ENCODE measurements around the gene TMEM205.
"Not testable (repeated sequence)": the region's sequence is repeated elsewhere in the genome, so short reads cannot be mapped to it uniquely, and the experiment has no call there.

TMEM205 gene

DNA sequence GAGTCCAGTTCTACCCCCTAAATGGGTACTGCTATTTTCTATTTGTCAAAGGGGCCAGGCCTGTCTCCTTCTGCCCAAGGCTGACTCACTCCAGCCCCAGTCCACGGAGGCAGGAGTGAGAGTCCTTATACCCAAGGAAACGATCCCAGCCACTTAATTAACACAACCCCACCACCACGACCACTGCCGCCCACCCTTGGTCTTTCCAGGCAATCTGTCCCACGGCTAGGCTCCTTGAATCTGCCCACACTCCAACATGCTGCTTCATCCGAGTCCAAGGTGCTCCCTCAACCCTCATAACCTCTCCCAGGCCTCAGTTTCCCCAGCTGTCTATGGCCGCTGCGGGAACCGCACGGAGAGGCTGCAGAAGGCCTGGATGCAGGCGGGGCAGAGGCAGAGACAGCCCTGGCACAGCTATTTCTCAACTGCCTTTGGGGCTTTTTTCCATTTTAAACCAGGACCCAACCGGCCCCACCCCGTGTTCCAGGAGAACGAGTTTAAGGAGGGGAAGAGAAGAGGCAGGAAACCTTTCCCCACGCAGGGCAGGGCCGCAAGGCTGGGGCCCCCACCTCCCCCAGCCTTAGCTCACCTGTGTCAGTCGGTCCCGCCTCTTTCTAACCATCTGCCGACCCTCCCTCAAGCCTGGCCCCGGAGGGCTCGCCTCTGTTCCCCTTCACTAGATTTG is 7.4 kb downstream of the TMEM205 start:
- no peak for DNase-seq

DNA sequence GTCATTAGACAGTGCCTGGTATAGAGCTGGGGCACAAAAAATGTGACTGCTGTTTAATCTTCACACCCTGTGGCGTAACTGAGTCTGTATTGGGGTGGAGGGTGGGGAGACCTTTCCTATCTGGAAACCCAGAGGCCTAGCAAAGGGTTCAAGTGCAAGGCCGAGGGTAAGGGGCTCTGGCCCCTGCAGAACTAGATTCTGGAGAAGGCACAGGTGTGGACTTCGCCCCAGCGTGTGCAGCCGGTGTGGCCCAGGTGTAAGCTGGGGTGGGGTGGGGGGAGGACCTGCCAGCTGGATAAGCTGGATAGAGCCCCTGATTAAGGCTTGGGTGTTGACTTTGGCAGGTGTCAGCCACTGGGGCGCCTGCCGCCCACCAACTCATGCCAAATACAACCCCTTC is 7.9 kb downstream of the TMEM205 start:
- no peak for DNase-seq

DNA sequence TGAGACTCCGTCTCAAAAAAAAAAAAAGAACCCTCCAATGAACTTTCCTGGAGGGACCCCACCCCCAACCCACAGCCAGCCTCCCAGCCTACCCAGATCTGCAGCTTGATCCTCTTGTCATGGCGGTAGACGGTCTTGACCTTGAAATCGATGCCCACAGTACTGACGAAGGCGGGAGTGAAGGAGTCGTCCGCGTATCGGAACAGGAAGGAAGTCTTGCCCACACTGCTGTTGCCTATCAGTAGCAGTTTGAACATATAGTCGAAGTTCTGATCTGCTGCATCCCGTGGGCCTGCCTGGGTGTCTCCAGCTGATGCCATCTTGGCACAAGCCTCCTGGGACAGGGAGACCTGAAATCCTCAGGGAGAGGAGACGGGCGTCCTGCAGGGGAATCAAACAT is 9.0 kb downstream of the TMEM205 start:
- peak; percentile 28 for DNase-seq

DNA sequence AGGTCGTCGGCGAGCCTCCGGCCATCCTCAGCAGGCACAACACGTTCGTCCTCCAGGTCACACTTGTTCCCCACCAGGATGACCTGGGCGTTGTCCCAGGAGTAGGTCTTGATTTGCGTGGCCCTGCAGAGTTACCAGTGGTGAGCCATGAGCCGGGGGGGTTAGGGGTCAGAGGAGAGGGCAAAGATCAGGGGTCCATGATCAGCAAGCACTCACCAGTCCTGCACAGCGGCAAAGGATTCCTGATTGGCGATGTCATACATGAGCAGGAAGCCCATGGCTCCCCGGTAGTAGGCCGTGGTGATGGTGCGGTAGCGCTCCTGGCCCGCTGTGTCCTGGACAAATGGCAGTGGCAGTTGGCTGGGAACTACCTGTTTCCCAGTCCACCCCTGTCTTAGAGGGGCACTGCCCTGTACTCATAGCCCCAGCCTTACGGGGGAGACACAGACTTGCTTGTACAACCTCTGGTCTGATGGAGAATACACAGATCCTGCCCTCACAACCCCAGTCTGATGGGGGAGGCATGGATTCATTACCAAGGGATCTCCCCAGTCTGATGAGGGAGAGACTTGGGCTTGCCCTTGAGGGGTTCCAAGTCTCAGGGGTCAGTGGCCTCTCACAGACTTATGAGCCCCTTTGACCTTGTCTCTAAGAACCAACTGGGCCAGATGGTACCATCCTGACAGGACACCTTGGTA is 10.5 kb downstream of the TMEM205 start:
- no peak for DNase-seq

DNA sequence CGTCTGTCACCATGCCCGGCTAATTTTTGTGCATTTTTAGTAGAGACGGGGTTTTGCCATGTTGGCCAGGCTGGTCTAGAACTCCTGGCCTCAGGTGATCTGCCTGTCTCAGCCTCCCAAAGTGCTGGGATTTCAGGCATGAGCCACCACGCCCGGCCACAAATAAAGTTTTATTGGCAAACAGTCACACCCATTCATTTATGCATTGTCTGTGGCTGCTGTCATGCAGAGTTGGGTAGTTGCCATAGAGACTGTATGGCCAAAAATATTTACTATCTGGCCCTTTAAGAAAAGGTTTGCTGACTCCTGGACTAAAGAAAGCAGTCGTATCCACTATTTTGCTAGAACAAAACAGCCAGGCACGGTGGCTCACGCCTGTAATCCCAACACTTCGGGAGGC is 12.2 kb downstream of the TMEM205 start:
- DNase-seq = not testable (repeated sequence)

DNA sequence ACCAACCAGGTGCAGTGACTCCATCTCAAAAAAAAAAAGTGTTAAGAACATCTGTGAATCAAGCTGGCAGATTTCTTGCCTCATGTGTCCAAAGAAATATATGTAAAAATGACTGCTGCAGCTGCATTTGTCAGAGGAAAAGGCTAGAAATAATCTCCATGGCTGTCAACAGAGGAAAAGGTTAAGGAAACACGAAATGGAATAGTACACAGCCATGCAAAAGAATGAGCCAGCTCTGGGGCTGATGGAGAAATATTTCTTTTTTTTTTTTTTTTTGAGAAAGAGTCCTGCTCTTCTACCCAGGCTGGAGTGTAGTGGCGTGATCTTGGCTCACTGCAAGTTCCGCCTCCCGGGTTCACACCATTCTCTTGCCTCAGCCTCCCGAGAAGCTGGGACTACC is 13.2 kb downstream of the TMEM205 start:
- DNase-seq = no peak

DNA sequence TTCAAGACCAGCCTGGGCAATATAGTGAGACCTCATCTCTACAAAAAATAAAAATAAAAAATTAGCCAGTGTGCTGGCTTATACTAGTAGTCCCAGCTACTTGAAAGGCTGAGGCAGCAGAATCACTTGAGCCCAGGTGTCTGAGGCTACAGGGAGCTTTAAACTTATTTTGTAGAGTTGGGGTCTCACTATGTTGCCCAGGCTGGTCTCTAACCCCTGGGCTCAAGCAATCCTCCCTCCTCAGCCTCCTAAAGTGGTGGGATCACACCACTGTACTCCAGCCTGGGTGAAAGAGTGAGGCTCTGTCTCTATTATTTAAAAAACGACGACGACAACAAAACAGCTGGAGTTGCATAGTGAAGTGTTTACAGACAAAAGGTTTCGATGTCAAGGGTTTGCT is 14.6 kb downstream of the TMEM205 start:
- no peak for DNase-seq

DNA sequence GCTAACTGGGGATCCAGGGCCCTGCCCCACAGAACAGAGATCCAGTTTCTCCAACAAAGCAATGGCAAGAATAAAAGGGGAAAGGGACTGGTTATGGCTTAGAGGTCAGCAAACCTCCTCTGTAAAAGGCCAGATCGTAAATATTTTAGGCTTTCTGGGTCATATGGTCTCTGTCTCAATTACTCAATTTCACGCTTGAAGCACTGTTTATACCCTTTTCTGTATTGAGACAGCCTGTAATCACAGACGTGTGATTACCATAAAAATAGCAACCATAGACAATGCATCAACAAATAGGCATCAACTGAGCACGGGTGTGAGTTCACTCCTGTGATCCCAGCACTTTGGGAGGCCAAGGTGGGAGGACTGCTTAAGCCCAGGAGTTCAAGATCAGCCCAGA is 15.9 kb downstream of the TMEM205 start:
- no peak for DNase-seq

DNA sequence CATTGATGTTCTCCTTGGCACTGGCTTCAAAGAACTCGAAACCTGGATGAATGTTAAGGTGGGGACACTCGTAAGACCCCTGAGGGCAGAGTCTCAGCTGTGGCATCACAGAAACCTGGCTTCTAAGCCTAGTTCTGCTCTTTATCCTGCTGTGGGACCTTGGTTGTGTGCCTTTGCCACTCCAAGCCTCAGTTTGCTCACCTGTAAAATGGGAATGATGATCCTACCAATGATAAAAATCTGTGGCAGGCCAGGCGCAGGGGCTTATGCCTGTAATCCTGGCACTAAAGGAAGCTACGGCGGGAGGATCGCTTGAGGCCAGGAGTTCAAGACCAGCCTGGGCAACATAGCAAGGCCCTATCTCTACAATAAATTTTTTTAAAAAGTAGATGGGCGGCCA is 20.5 kb downstream of the TMEM205 start:
- DNase-seq = no peak

DNA sequence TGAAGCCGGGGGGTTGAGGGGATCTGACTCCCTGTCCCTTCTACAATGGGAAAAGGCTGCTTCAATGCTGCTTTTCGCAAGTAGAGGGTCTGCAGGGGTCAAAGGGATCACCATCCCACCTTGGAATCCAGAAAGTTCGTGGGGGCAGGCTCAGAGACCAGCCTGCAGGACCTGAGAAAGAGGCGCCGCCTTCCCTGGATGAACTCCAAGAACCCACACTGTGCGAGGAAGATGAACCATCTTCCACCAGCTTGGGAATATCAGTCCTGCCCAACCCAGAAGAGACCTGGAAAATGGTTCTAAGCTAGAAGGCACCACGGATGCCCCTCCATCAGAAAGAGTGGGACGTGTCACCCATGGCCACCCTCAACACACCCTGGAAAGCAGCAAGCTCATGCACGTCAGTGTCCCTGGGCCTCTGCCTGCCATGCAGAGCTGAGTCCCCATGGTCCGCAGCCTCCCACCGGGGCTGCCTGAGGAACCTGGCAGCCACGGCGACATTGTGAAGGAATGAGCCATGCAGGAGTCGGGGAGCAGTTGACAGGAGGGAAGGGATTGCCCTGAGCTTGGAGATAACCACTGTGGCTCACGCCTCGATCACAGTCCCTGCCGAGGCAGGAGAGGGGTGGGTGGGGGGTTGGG is 21.2 kb downstream of the TMEM205 start:
- no peak for DNase-seq

DNA sequence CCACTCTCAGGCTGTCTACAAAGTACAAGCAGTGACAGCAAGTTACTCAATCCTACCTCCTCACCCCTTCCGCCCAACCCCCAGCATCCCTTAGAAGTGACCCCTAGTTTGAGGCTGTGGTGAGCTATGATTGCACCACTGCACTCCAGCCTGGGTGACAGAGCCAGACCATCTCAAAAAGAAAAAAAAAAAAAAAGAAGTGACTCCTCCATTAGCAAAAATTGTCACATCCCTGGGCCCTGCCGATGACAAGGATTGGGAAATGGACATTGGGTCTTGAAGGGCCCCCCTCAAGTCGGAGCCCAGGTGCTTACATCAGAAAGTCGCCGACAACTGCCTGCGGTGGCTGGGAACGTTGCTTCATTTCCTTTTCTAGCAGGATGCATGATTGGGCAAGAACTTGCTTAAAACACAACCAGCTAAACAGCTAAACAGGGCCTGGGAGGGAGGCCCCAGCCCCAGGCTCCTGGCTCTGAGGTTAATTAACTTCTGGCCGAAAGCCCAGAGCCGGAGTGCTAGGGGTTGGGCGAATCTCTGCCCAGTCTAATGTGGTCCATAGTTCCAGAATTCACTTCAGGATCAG is 21.9 kb downstream of the TMEM205 start:
- DNase-seq = peak; percentile 84

DNA sequence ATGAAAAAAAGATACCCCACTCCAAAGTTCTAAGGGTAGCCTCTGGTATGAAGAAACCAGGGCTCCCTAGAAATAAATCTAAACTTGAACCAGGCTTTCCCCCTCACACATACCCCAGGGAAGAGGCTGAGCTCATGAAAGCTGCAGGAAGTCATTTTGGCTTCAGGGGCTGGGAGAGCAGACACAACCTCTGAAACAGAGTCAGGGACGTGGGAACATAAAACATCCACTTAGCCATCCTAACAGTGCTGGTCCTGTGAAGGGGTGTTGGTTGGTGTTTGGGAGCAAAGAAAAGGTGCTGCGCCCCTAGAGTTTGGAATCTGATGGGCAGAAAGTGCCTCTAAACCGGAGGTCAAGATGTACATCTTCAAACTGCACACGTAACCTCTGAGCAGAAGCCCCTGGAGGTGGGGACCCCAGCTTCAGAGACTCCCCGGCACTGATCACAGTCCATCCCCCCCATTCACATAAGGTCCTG is 22.4 kb downstream of the TMEM205 start:
- DNase-seq = no peak

DNA sequence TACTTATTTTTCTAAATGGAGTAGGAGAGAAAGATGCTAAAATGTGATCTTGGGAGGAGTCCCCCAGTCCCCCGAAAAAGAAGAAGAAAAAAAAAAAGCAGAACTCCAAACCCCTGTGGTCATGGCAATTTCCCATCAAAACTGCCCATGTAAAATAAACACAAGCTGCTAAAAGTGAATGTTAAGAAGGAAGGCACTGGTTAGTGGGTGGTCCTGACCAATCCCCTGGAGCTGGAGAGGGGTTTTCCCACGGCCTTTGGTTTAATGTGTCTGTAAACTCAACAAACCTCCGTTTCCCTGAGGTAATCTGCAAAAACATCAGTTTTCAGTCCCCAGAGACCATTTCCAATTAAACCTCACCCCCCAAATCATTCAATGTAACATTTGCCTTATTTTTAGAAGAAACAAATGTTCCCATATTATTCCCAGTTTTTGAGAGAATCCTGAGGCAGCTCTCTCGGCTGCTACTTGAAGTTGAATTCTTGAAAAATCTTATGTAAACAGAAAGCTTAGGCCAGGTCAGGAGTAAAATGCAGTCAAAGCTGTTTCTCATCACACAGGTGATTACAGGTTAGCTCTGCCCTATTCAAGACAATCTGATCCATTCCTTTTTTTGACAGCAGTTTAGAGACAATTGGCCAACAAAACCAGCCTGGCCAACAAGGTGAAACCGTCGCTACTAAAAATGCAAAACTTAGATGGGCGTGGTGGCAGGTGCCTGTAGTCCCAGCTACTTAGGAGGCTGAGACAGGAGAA is 23.6 kb downstream of the TMEM205 start:
- DNase-seq = no peak

DNA sequence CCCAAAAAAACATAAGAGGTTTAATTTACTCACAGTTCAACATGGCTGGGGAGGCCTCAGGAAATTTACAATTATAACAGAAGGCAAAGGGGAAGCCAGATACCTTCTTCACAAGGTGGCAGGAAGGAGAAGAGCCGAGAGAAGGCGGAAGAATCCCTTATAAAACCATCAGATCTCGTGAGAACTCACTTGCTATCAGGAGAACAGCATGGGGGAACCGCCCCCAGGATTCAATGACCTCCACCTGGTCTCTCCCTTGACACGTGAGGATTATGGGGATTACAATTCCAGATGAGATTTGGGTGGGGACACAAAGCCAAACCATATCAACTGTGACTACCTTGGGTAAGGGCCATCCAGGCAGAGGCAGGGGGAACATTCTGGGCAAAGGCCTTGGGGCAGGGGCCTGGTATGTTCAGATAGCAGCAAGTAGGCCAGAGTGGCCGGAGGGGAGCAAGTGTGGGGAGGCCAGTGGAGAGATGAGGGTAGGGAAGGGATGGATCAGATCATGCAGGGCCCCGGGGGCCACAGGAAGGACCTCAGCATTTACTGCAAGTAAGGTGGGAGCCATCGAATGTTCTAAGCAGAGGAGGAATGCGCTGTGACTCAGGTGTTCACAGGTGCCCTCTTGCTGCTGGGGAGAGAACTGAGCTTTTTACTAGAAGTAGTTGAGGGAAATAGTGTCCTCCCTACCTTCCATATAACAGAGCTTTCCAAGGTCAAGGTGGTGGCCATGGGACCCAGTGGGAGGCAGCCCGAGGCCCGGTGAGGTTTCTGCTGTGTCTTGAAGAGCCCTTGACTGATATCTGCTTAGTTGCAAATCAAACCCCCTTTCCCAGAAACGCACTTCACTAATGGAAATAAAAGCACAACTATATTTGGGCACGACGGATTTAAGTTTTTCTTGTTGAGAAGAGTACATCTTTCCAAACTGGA is 24.6 kb downstream of the TMEM205 start:
- no peak for DNase-seq

DNA sequence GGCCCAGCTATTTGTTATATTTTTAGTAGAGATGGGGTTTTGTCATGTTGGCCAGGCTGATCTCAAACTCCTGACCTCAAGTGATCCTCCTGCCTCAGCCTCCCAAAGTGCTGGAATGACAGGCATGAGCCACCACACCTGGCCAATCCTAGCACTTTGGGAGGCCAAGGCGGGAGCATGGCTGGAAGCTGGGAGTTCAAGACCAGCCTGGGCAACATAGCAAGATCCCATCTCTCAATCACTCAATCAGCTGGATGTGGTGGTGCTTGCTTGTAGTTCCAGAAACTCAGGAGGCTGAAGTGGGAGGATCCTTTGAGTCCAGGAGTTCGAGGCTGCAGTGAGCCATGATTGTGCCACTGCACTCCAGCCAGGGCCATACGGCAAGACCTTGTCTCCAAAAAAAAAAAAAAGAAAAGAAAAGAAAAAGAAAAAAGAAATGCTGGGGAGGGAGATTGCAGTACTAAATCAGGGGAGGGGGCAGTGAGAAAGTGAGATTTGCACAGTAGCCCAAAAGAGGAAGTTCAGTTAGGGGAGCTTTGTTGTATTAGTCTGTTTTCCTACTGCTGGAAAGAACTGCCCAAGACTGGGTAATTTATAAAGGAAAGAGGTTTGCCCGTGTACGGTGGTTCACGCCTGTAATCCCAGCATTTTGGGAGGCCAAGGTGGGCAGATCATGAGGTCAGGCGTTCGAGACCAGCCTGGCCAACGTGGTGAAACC is 25.6 kb downstream of the TMEM205 start:
- DNase-seq = not testable (repeated sequence)

DNA sequence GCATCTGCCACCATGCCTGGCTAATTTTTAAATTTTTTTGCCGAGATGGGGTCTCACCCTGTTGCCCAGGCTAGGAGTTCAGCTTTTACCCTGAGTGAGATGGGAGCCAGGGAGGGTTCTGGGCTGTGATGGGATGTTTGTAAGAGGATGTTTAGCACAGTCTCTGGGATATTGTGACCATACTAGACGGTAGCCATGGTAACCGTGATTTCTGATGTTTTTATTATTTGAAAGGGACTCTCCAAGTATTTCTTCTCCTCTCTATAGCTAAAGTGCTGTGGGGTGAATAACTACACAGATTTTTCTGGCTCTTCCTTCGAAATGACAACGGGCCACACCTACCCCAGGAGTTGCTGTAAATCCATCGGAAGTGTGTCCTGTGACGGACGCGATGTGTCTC is 39.7 kb downstream of the TMEM205 start:
- no peak for DNase-seq

DNA sequence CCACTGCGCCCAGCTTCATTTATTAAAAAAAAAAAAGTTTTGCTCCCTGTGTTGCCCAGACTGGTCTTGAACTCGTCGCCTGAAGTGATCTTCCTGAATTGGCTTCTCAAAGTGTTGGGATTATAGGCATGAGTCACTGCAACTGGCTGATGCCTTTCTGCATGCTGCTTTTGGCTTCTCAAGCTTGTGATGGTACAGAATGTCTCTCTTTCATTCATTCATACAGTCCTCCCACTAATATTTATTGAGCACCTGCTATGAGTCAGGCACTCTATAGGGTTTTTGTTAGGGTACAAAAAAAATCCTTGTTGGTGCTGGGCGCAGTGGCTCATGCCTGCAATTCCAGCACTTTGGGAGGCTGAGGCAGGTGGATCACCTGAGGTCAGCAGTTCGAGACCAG is 41.1 kb downstream of the TMEM205 start:
- no peak for DNase-seq

DNA sequence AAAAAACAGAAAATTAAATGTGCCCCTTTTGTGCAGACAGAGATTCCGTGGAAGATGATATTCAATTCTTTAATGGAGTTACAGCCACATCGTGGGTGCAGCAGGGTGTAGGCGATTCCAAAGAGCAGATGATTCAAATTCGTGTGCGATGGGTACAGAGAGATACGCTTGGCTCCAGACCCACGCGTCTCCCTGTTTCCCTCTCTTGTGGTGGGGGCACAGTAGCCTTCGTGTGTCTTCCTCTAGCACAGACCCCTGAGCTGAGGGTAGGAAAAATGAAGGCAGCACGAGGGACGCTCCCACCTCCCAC is 45.3 kb downstream of the TMEM205 start:
- DNase-seq = no peak

DNA sequence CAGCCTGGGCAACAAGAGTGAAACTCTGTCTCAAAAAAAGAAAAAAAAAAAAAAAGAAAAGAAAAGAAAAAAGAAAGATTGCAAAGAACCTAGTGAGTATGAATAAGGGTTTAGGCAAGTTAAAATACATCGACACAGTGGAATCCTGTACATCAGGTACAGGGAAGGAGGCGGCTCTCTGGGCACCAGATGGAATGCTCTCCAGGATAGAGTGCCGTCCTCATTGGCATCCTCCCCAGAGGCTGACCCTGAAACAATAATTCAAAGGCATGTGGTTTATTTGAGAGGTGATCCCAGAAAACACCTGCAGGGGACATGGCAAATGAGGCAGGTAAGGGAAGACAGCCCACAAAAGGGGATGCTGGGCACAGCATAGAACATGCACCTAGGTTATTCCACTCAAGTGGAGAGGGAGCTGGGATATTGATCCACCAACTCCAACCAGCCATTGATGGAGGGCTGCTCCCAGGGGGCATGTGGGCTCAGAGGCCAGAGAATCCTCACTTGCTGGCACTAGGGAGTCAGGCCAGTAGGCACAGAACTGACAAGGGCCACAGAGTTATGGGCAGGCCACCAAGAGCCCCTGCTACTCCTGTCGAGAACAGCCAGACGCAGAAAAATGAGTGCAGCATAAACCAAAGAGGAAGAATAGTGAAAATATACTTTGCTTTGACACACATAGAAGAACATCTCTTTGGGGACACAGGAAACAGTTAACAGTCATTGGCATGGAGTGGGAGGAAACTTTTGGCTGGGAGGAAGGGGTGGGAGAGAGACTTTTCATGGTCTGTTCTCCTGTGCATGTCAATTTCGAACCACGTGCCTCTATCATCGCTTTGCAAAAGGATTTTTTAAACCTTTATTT is 45.9 kb downstream of the TMEM205 start:
- no peak for DNase-seq

DNA sequence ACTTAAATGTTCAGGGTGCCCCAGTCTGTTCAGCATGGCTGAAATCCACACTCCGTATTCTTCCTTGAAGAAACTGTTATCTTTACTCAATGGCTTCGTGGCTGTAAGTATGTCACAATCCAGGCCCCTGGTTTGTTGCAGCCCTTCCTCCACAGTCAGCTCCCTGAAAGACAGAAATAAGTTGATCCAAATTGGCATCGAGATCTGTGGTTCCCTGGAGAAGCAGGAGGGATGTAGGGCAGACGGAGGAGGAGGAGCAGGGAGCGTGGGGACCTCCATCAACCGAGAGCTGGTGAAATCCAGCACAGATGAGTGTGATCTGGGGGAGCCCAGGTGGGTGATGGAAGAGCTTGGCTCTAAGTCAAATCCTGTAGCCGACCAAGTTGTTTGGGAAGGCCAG is 49.8 kb downstream of the TMEM205 start:
- DNase-seq = no peak

Data from activated CD4-positive, alpha-beta T cell treated with anti-CD3 and anti-CD28 coated beads, Interleukin-2, amount 50 U/mL, for 16 hours (primary cell).